HepG2 (cell line): ENCODE results near the gene FGL2. TPM values are rescaled to one million over a fixed set of nuclear protein-coding genes. Genes with fewer than 3 reads are reported as not detected.
A peak's percentile ranks its signal among the peaks of the same experiment; 100 is the strongest.

Source experiments
- ARID4A ChIP-seq: sonication (generic); formaldehyde crosslinking; IDR thresholded peaks from 2 replicates; pipeline ENCODE4 v1.5.0; 2020; ENCODE audit warnings: mild to moderate bottlenecking, missing genetic modification reagents, borderline replicate concordance
- FOSL1 ChIP-seq: sonication (generic); formaldehyde crosslinking; IDR thresholded peaks from 2 replicates; pipeline ENCODE4 v1.9.0; 2021; ENCODE audit warnings: missing genetic modification reagents, borderline replicate concordance
- FOXK1 ChIP-seq: sonication (generic); formaldehyde crosslinking; IDR thresholded peaks from 2 replicates; pipeline ENCODE4 v1.4.0; 2020; ENCODE audit warnings: low read depth, missing genetic modification reagents, borderline replicate concordance
- FOXO1 ChIP-seq: sonication (generic); formaldehyde crosslinking; IDR thresholded peaks from 2 replicates; pipeline ENCODE4 v1.4.0; 2020; ENCODE audit warnings: missing genetic modification reagents
- KLF12 ChIP-seq: sonication (generic); formaldehyde crosslinking; IDR thresholded peaks from 2 replicates; pipeline ENCODE4 v1.4.0; 2020; ENCODE audit warnings: missing genetic modification reagents, borderline replicate concordance
- MXI1 ChIP-seq: IDR thresholded peaks from 3 replicates; pipeline ENCODE4 v1.6.1; 2012; ENCODE audit warnings: low read depth, low read length, inconsistent platforms, borderline replicate concordance
- MYC ChIP-seq: sonication (generic); formaldehyde crosslinking; IDR thresholded peaks from 2 replicates; pipeline ENCODE4 v1.9.0; 2021; ENCODE audit warnings: missing genetic modification reagents, borderline replicate concordance
- NCOA2 ChIP-seq: sonication (generic); formaldehyde crosslinking; IDR thresholded peaks from 2 replicates; pipeline ENCODE4 v1.8.0; 2022; ENCODE audit warnings: inconsistent platforms
- NFKB2 ChIP-seq: sonication (generic); formaldehyde crosslinking; IDR thresholded peaks from 2 replicates; pipeline ENCODE4 v1.4.0; 2020; ENCODE audit warnings: missing genetic modification reagents, borderline replicate concordance
- PHF8 ChIP-seq: sonication (generic); formaldehyde crosslinking; IDR thresholded peaks from 2 replicates; pipeline ENCODE4 v1.5.0; 2020; ENCODE audit warnings: missing genetic modification reagents
- RAD51 ChIP-seq: fragments of 450-650 bp; IDR thresholded peaks from 2 replicates; pipeline ENCODE4 v1.6.1; 2016; ENCODE audit warnings: borderline replicate concordance
- RARA ChIP-seq: IDR thresholded peaks from 2 replicates; pipeline ENCODE4 v1.6.1; 2016; ENCODE audit warnings: missing genetic modification reagents, missing compliant biosample characterization
- REPIN1 ChIP-seq: sonication (generic); formaldehyde crosslinking; IDR thresholded peaks from 2 replicates; pipeline ENCODE4 v1.8.0; 2022; ENCODE audit warnings: missing genetic modification reagents, low read depth, mild to moderate bottlenecking, borderline replicate concordance
- TFDP2 ChIP-seq: sonication (generic); formaldehyde crosslinking; IDR thresholded peaks from 2 replicates; pipeline ENCODE4 v1.4.0; 2020; ENCODE audit warnings: missing genetic modification reagents
- ZNF331 ChIP-seq: sonication (generic); formaldehyde crosslinking; IDR thresholded peaks from 2 replicates; pipeline ENCODE4 v1.4.0; 2020; ENCODE audit warnings: missing genetic modification reagents
- ZNF33B ChIP-seq: sonication (generic); formaldehyde crosslinking; IDR thresholded peaks from 2 replicates; pipeline ENCODE4 v1.5.1; 2020; ENCODE audit warnings: mild to moderate bottlenecking, missing genetic modification reagents
- ZNF512B ChIP-seq: sonication (generic); formaldehyde crosslinking; IDR thresholded peaks from 2 replicates; pipeline ENCODE4 v1.5.1; 2020; ENCODE audit warnings: missing genetic modification reagents, mild to moderate bottlenecking, borderline replicate concordance
- ZNF570 ChIP-seq: sonication (generic); formaldehyde crosslinking; IDR thresholded peaks from 2 replicates; pipeline ENCODE4 v1.4.0; 2020; ENCODE audit warnings: mild to moderate bottlenecking, missing genetic modification reagents, borderline replicate concordance
- ZNF660 ChIP-seq: sonication (generic); formaldehyde crosslinking; IDR thresholded peaks from 2 replicates; pipeline ENCODE4 v1.5.1; 2020; ENCODE audit warnings: mild to moderate bottlenecking, low read depth, missing genetic modification reagents, borderline replicate concordance
- ZNF674 ChIP-seq: sonication (generic); formaldehyde crosslinking; IDR thresholded peaks from 2 replicates; pipeline ENCODE4 v1.5.0; 2020; ENCODE audit warnings: low read depth, mild to moderate bottlenecking, missing genetic modification reagents
- ZNF737 ChIP-seq: sonication (generic); formaldehyde crosslinking; IDR thresholded peaks from 2 replicates; pipeline ENCODE4 v1.5.0; 2020; ENCODE audit warnings: missing genetic modification reagents, mild to moderate bottlenecking, borderline replicate concordance
- ZSCAN20 ChIP-seq: sonication (generic); formaldehyde crosslinking; IDR thresholded peaks from 2 replicates; pipeline ENCODE4 v1.4.0; 2020; ENCODE audit warnings: missing genetic modification reagents, mild to moderate bottlenecking, borderline replicate concordance
- polyA plus RNA-seq, 8 experiments: library from polyadenylated mRNA; depleted of rRNA in 3 of 8; stranded (reverse) in 7 of 8; unstranded in 1 of 8; fragments of >200 nt; fragmentation: Illumina TruSeq in 4 of 8; extraction: Trizol in 4 of 8; gene quantifications; 2 replicates each; pipeline versions ENCODE4 v1.2.1 to v1.2.3, GENCODE V29; 2011 to 2016; ENCODE audit warnings: low read depth in 4 of 8, missing spikeins in 1 of 8, mixed read lengths in 1 of 8; ENCODE audit not compliant: insufficient read depth in 1 of 8
- total RNA-seq, 5 experiments: library from RNA; depleted of rRNA; stranded (reverse); fragments of >200 nt; fragmentation: Illumina TruSeq; extraction: Trizol; gene quantifications; 2 replicates each; pipeline ENCODE4 v1.2.3, GENCODE V29; 2016; ENCODE audit warnings: low read depth in 1 of 5

FGL2 gene
- total and polyA plus RNA-seq, 2 of the 13 experiments (the other 11 are each of a cell fraction or from before 2014, with no cell fraction given): 0.04 to 0.15 TPM

- TF ChIP-seq ARID4A (CRISPR knock-in tag) (peak; percentile 75; the same call in 1 of the 2 replicates), FOXK1 (peak; percentile 83; the same call in 1 of the 2 replicates), ZSCAN20 (CRISPR knock-in tag) (no peak), NFKB2 (CRISPR knock-in tag) (no peak), ZNF737 (CRISPR knock-in tag) (no peak), FOXO1 (CRISPR knock-in tag) (peak; percentile 84), KLF12 (CRISPR knock-in tag) (no peak), NCOA2 (CRISPR knock-in tag) (peak; percentile 68; the same call in 1 of the 2 replicates), ZNF33B (no peak), MYC (CRISPR knock-in tag) (peak; percentile 88), TFDP2 (CRISPR knock-in tag) (peak; percentile 70), MXI1 (peak; percentile 92; the same call in 2 of the 3 replicates), PHF8 (CRISPR knock-in tag) (peak; percentile 37; the same call in 1 of the 2 replicates), ZNF512B (CRISPR knock-in tag) (0 out of 2 replicates have a peak, but pooled peaks have one; percentile 72), ZNF674 (CRISPR knock-in tag) (no peak), RAD51 (no peak), ZNF570 (CRISPR knock-in tag) (no peak), ZNF331 (CRISPR knock-in tag) (peak; percentile 77; the same call in 1 of the 2 replicates), REPIN1 (CRISPR knock-in tag) (0 out of 2 replicates have a peak, but pooled peaks have one; percentile 29), RARA (CRISPR knock-in tag) (peak; percentile 98), FOSL1 (CRISPR knock-in tag) (no peak), ZNF660 (CRISPR knock-in tag) (no peak)
Observed at GRCh38 chr7:77245015-77245755, 45.6 kb upstream of the FGL2 start (continued).
